Vagina (tissue), 2 donors: ENCODE data around the gene THADA. TPM values are rescaled to one million over a fixed set of nuclear protein-coding genes. Genes with fewer than 3 reads are reported as not detected.

Experiments used
- DNase-seq, 2 donors: peaks; one replicate each; pipeline ENCODE4 v3.0.0-alpha.2; 2017; ENCODE audit errors: extremely low spot score in 2 of 2
- H3K27ac ChIP-seq: fragments of 200-600 bp; sonication (generic); one replicate; pipeline ENCODE4 v1.5.1; 2019
- H3K27me3 ChIP-seq: fragments of 200-600 bp; sonication (generic); one replicate; pipeline ENCODE4 v1.5.1; 2019
- H3K36me3 ChIP-seq, 2 donors: fragments of 200-600 bp; sonication (generic); one replicate each; pipeline ENCODE4 v1.5.1; 2017 to 2019
- H3K4me1 ChIP-seq: fragments of 200-600 bp; sonication (generic); one replicate; pipeline ENCODE4 v1.5.1; 2019
- H3K4me3 ChIP-seq, 2 donors: fragments of 200-600 bp; sonication (generic); 1 replicate in 1 of 2; 2 replicates in 1 of 2; pipeline ENCODE4 v1.5.1; 2016 to 2019
- H3K9me3 ChIP-seq: fragments of 200-600 bp; sonication (generic); one replicate; pipeline ENCODE4 v1.5.1; 2019
- CTCF ChIP-seq, 3 experiments: fragments of 450-650 bp in 2 of 3; fragments of 200-600 bp in 1 of 3; sonication (generic) in 1 of 3; IDR thresholded peaks; one replicate each; pipeline ENCODE4 v1.5.1; 2017 to 2019; ENCODE audit warnings: antibody characterized with exemption in 3 of 3, mild to moderate bottlenecking in 2 of 3, moderate library complexity in 2 of 3
- POLR2A ChIP-seq, 2 donors: fragments of 450-650 bp; IDR thresholded peaks; one replicate each; pipeline ENCODE4 v1.6.1; 2017; ENCODE audit warnings: antibody characterized with exemption in 2 of 2, mild to moderate bottlenecking in 2 of 2, moderate library complexity in 2 of 2
- POLR2AphosphoS5 ChIP-seq, 2 donors: sonication (generic); formaldehyde crosslinking; IDR thresholded peaks; one replicate each; pipeline ENCODE4 v1.9.0; 2017; ENCODE audit warnings: antibody characterized with exemption in 2 of 2, mild to moderate bottlenecking in 2 of 2, low read depth in 1 of 2; ENCODE audit not compliant: insufficient read depth in 1 of 2
- intact Hi-C: fragments of 100-400 bp; cut with DNase I; formaldehyde crosslinking; loops from one replicate; pipeline ENCODE4 v1.15.1; 2023
- total RNA-seq: library from RNA; depleted of rRNA; stranded (reverse); fragments of >200 nt; gene quantifications from one replicate; pipeline ENCODE4 v1.2.3, GENCODE V29; 2016

THADA gene
- total RNA-seq, 1 donor from 2014 or later = 32.2 TPM

- Histone ChIP-seq H3K4me3 (no peak overlapping the region), H3K9me3 (no peaks in the 10 kb centered on the region), H3K27me3 (no peaks in the 10 kb centered on the region), H3K4me1 (peaks cover 80% of the 10 kb centered on the region), H3K27ac (peak overlapping the region; percentile 86), H3K36me3 (no peaks in the 10 kb centered on the region)
- TF ChIP-seq POLR2A (IDR thresholded peaks at IDR 0.05) = no peak
- no peak for TF ChIP-seq POLR2AphosphoS5 (IDR thresholded peaks at IDR 0.05; ENCODE audit: insufficient read depth in 1 of 2, low read depth in 1 of 2)
- no peak for TF ChIP-seq CTCF (IDR thresholded peaks at IDR 0.05)
- intact Hi-C loops = no loop called here
- DNase-seq = no peak
Measured at GRCh38 chr2:43346602-43347567, 249.0 kb downstream of the THADA start.

- TF ChIP-seq POLR2AphosphoS5 (IDR thresholded peaks at IDR 0.05; ENCODE audit: insufficient read depth in 1 of 2, low read depth in 1 of 2) = no peak
- no peak for TF ChIP-seq CTCF (IDR thresholded peaks at IDR 0.05)
- no peak for TF ChIP-seq POLR2A (IDR thresholded peaks at IDR 0.05)
- peaks cover 90% of the 10 kb centered on the region for H3K4me1 ChIP-seq
- no peak for DNase-seq
- no peaks in the 10 kb centered on the region for H3K27me3 ChIP-seq
- no peaks in the 10 kb centered on the region for H3K9me3 ChIP-seq
- intact Hi-C loops = no loop called here
- no peak overlapping the region for H3K4me3 ChIP-seq
- peak overlapping the region; percentile 86 for H3K27ac ChIP-seq
- H3K36me3 ChIP-seq = no peaks in the 10 kb centered on the region
Measured at GRCh38 chr2:43345872-43346271, 250.0 kb downstream of the THADA start.

- Histone ChIP-seq H3K27ac (peak overlapping the region; percentile 86), H3K9me3 (no peaks in the 10 kb centered on the region), H3K4me1 (peaks cover 90% of the 10 kb centered on the region), H3K36me3 (no peaks in the 10 kb centered on the region), H3K4me3 (no peak overlapping the region), H3K27me3 (no peaks in the 10 kb centered on the region)
- intact Hi-C loops = no loop called here
- DNase-seq = no peak
- TF ChIP-seq POLR2AphosphoS5 (IDR thresholded peaks at IDR 0.05; ENCODE audit: insufficient read depth in 1 of 2, low read depth in 1 of 2) = no peak
- no peak for TF ChIP-seq CTCF (IDR thresholded peaks at IDR 0.05)
- no peak for TF ChIP-seq POLR2A (IDR thresholded peaks at IDR 0.05)
Measured at GRCh38 chr2:43345391-43345813, 250.4 kb downstream of the THADA start.

- no peak for DNase-seq
- no peaks in the 10 kb centered on the region for H3K27me3 ChIP-seq
- H3K9me3 ChIP-seq = no peaks in the 10 kb centered on the region
- H3K36me3 ChIP-seq = no peaks in the 10 kb centered on the region
- H3K27ac ChIP-seq = peak overlapping the region; percentile 86
- intact Hi-C loops = no loop called here
- TF ChIP-seq POLR2A (IDR thresholded peaks at IDR 0.05) (no peak), POLR2AphosphoS5 (IDR thresholded peaks at IDR 0.05; ENCODE audit: insufficient read depth in 1 of 2, low read depth in 1 of 2) (no peak), CTCF (IDR thresholded peaks at IDR 0.05) (no peak)
- H3K4me3 ChIP-seq = no peak overlapping the region
- peaks cover 90% of the 10 kb centered on the region for H3K4me1 ChIP-seq
Measured at GRCh38 chr2:43344868-43345373, 250.9 kb downstream of the THADA start.
